Measurements from ENCODE around the gene ZNF595.
"Not testable (repeated sequence)": the region's sequence is repeated elsewhere in the genome, so short reads cannot be mapped to it uniquely, and the experiment has no call there.

DNA sequence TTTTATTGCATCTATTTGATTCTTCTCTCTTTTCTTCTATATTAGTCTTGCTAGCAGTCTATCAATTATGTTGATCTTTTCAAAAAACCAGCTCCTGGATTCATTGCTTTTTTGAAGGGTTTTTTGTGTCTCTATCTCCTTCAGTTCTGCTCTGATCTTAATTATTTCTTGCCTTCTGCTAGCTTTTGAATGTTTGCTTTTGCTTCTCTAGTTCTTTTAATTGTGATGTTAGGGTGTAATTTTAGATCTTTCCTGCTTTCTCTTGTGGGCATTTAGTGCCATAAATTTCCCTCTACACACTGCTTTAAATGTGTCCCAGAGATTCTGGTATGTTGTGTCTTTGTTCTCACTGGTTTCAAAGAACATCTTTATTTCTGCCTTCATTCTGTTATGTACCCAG, 14.9 kb upstream of the ZNF595 start:
- TF ChIP-seq, protein P1, sequence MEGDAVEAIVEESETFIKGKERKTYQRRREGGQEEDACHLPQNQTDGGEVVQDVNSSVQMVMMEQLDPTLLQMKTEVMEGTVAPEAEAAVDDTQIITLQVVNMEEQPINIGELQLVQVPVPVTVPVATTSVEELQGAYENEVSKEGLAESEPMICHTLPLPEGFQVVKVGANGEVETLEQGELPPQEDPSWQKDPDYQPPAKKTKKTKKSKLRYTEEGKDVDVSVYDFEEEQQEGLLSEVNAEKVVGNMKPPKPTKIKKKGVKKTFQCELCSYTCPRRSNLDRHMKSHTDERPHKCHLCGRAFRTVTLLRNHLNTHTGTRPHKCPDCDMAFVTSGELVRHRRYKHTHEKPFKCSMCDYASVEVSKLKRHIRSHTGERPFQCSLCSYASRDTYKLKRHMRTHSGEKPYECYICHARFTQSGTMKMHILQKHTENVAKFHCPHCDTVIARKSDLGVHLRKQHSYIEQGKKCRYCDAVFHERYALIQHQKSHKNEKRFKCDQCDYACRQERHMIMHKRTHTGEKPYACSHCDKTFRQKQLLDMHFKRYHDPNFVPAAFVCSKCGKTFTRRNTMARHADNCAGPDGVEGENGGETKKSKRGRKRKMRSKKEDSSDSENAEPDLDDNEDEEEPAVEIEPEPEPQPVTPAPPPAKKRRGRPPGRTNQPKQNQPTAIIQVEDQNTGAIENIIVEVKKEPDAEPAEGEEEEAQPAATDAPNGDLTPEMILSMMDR (IDR thresholded peaks at IDR 0.05), result not testable (repeated sequence)
- TF ChIP-seq EZH2 (IDR thresholded peaks at IDR 0.05; ENCODE audit: borderline replicate concordance, insufficient read depth, low read depth, low read length, poor library complexity, severe bottlenecking), result not testable (repeated sequence)
